SK-MEL-5 (cell line): Measurements from ENCODE around the gene RBPJ. TPM values are rescaled to one million over a fixed set of nuclear protein-coding genes. Genes with fewer than 3 reads are reported as not detected.

Experiments
- total RNA-seq: library from RNA; depleted of rRNA; stranded (reverse); fragments of >200 nt; shearing (Covaris generic); gene quantifications from 2 replicates; pipeline ENCODE4 v1.2.3, GENCODE V29; 2014; rRNA removed

The RBPJ gene
- total RNA-seq, 1 experiment from 2014 or later = 46.2 TPM

Other genes with a start within 250 kb of the RBPJ start
- gene CCKAR, start 169.5 kb downstream of the RBPJ start, total RNA-seq = not detected in 2 replicates